Testis (tissue), 3 donors: ENCODE measurements around the gene KHDRBS2. TPM values are rescaled to one million over a fixed set of nuclear protein-coding genes. Genes with fewer than 3 reads are reported as not detected.

ENCODE experiments used
- DNase-seq: peaks from one replicate; pipeline ENCODE4 v3.0.0-alpha.2; 2019
- H3K27ac ChIP-seq, 2 donors: fragments of 200-600 bp; sonication (generic); one replicate each; pipeline ENCODE4 v1.5.1; 2019
- H3K27me3 ChIP-seq: fragments of 200-600 bp; sonication (generic); one replicate; pipeline ENCODE4 v1.5.1; 2019
- H3K36me3 ChIP-seq: fragments of 200-600 bp; sonication (generic); one replicate; pipeline ENCODE4 v1.5.1; 2017; ENCODE audit warnings: low read depth; ENCODE audit errors: missing control alignments
- H3K4me1 ChIP-seq: fragments of 200-600 bp; sonication (generic); one replicate; pipeline ENCODE4 v1.5.1; 2019
- H3K4me3 ChIP-seq, 2 donors: fragments of 200-600 bp; sonication (generic); one replicate each; pipeline ENCODE4 v1.5.1; 2017 to 2019
- H3K9me3 ChIP-seq: fragments of 200-600 bp; sonication (generic); one replicate; pipeline ENCODE4 v1.5.1; 2017
- POLR2A ChIP-seq: fragments of 450-650 bp; IDR thresholded peaks from one replicate; pipeline ENCODE4 v1.6.1; 2017; ENCODE audit warnings: antibody characterized with exemption, mild to moderate bottlenecking, moderate library complexity
- WGBS, 2 donors: methylation state at CpG; one replicate each; pipeline ENCODE4 v1.1.5; 2018; 5-methylcytosine and 5-hydroxymethylcytosine counted together
- intact Hi-C: fragments of 100-400 bp; cut with DNase I; formaldehyde crosslinking; loops from one replicate; pipeline ENCODE4 v1.15.1; 2023; ENCODE audit warnings: low total_unique reads
- polyA plus RNA-seq: library from polyadenylated mRNA; stranded (reverse); fragments of 350-450 nt; fragmentation: Illumina TruSeq; extraction: RNeasy Lipid Tissue Mini Kit (QIAGEN cat#74804); gene quantifications from one replicate; pipeline ENCODE4 v1.2.3, GENCODE V29; 2014; ENCODE audit warnings: low read depth, low replicate concordance; ENCODE audit not compliant: insufficient read depth
- total RNA-seq, 2 donors: library from RNA; depleted of rRNA; stranded (reverse); fragments of >200 nt; gene quantifications; one replicate each; pipeline ENCODE4 v1.2.3, GENCODE V29; 2016
- TF ChIP-seq, protein P1 (sequence below), 3 experiments: fragments of 450-650 bp in 2 of 3; fragments of 200-600 bp in 1 of 3; sonication (generic) in 1 of 3; IDR thresholded peaks; one replicate each; pipeline ENCODE4 v1.5.1; 2016 to 2019; ENCODE audit warnings: antibody characterized with exemption in 3 of 3, mild to moderate bottlenecking in 2 of 3, moderate library complexity in 1 of 3

The KHDRBS2 gene
- total and polyA plus RNA-seq, 3 donors from 2014 or later: 0.26 to 2.0 (median 1.8) TPM

DNA sequence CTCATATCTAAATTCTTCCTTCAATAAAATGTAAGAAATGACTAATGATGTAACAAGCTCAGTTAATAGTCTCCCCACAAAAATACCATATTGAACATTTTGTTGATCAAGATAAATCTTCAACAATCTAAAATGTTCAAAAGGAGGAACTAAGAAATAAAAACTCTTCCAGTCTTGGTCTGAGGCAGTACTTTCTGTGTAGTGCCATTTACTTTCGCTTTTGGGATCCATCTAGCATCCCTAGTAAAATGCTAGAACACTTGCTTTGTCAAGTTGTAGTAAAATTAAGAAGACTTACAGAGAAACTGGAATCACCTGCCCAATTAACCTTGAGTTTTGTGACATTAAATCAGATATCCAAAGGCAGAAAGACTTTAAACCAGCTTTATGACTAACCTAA lies 246.4 kb downstream of the KHDRBS2 start:
- intact Hi-C loops: no loop called here
- WGBS, 2 donors: 71 to 79% methylated on average over 1 of the region's 1 CpG
- no peak for DNase-seq
- Histone ChIP-seq H3K9me3 (no peaks in the 10 kb centered on the region), H3K4me1 (no peaks in the 10 kb centered on the region), H3K27me3 (no peaks in the 10 kb centered on the region), H3K4me3 (no peak overlapping the region), H3K36me3 (no peaks in the 10 kb centered on the region), H3K27ac (no peak overlapping the region)
- TF ChIP-seq POLR2A: no peak
- TF ChIP-seq, protein P1, sequence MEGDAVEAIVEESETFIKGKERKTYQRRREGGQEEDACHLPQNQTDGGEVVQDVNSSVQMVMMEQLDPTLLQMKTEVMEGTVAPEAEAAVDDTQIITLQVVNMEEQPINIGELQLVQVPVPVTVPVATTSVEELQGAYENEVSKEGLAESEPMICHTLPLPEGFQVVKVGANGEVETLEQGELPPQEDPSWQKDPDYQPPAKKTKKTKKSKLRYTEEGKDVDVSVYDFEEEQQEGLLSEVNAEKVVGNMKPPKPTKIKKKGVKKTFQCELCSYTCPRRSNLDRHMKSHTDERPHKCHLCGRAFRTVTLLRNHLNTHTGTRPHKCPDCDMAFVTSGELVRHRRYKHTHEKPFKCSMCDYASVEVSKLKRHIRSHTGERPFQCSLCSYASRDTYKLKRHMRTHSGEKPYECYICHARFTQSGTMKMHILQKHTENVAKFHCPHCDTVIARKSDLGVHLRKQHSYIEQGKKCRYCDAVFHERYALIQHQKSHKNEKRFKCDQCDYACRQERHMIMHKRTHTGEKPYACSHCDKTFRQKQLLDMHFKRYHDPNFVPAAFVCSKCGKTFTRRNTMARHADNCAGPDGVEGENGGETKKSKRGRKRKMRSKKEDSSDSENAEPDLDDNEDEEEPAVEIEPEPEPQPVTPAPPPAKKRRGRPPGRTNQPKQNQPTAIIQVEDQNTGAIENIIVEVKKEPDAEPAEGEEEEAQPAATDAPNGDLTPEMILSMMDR (IDR thresholded peaks at IDR 0.05): no peak

DNA sequence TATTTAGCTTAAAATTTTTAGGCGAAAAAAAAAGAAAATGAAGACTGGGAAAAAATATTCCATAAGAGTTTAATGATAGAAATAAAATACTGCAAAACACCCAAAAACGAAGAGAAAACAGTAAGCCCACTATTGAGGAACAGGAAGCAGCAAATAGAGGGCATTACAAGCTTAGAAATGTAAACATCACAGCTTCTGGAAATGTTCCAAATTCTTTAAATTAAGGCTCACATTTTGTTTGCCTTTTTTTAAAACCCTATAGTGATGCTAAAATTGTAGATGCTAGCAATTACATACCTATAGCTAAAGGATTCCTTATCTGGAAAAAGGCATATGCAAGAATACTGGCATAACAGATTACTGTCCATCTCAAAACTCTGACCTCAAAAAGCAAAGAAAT lies 248.6 kb downstream of the KHDRBS2 start:
- no peaks in the 10 kb centered on the region for H3K27me3 ChIP-seq
- 48 to 49% methylated on average over 2 of the region's 2 CpGs for WGBS, 2 donors

DNA sequence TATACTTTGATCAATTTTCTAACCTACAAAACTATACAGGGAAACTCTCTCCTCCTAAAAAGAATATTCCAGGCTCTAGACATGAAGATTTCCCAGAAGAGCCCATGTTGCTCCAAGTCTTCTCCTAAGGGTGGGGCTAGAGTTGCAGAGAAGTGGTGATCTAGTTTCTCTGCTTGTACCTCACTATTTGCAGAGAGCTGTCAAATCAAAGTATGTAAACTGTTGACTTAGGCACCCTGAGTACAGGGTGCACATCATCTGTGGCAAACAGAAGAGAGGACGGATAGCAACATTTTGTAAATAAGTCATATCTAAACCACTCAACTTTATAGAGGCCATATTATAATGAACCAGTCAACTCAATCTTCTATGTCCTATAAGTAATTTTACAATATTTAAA lies 250.1 kb downstream of the KHDRBS2 start:
- intact Hi-C loops: no loop called here
- WGBS, 2 donors: 83 to 89% methylated on average over 1 of the region's 1 CpG
- Histone ChIP-seq H3K9me3 (no peaks in the 10 kb centered on the region), H3K4me3 (no peak overlapping the region), H3K36me3 (no peaks in the 10 kb centered on the region), H3K27me3 (no peaks in the 10 kb centered on the region), H3K27ac (no peak overlapping the region), H3K4me1 (no peaks in the 10 kb centered on the region)
- TF ChIP-seq, protein P1 (IDR thresholded peaks at IDR 0.05): no peak
- TF ChIP-seq POLR2A: no peak
- no peak for DNase-seq

More for the DNA sequence above, 248.6 kb downstream of the KHDRBS2 start:
- DNase-seq: no peak
- intact Hi-C loops: no loop called here
- Histone ChIP-seq H3K4me1 (no peaks in the 10 kb centered on the region), H3K9me3 (no peaks in the 10 kb centered on the region), H3K27ac (no peak overlapping the region), H3K36me3 (no peaks in the 10 kb centered on the region), H3K4me3 (no peak overlapping the region)
- TF ChIP-seq POLR2A: no peak
- TF ChIP-seq, protein P1 (IDR thresholded peaks at IDR 0.05): no peak

DNA sequence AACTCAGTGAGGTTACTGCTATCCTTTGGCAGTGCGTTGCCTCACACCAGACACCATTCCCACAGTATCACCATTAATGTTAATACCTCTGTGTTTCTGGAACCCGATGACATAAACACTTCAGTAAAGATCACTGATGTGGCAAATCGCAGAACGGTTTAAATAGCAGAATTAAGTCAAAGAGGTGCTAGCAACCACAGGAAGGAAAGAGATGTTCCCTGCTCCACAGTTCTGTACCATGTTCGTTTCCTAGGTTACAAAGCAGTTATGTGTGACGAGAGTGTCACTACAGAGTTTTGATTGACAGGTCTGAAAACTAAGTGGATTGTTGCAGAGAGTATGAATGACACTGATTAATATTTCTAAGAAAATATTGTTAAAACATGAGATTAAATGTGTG lies 272.3 kb downstream of the KHDRBS2 start:
- no peak for DNase-seq
- Histone ChIP-seq H3K36me3 (no peaks in the 10 kb centered on the region), H3K27me3 (no peaks in the 10 kb centered on the region), H3K4me3 (no peak overlapping the region), H3K9me3 (no peaks in the 10 kb centered on the region), H3K4me1 (no peaks in the 10 kb centered on the region), H3K27ac (no peak overlapping the region)
- no peak for TF ChIP-seq POLR2A
- WGBS, 2 donors: 66 to 71% methylated on average over 6 of the region's 6 CpGs
- intact Hi-C loops: no loop called here

DNA sequence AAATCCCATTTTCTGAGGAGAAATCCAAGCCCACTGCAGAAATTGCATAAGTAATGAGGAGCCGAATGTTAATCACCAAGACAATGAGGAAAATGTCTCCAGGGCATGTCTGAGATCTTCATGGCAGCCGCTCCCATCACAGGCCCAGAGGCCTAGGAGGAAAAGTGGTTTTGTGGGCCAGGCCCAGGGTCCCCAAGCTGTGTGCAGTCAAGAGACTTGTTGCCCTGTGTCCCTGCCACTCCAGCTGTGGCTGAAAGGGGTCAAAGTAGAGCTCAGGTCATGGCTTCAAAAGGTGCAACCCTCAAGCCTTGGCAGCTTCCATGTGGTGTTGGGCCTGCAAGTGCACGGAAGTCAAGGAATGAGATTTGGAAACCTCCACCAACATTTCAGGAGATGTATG lies 276.6 kb downstream of the KHDRBS2 start:
- no peak for TF ChIP-seq POLR2A
- TF ChIP-seq, protein P1 (IDR thresholded peaks at IDR 0.05): no peak
- no peaks in the 10 kb centered on the region for H3K27me3 ChIP-seq
- intact Hi-C loops: no loop called here
- H3K4me1 ChIP-seq: no peaks in the 10 kb centered on the region
- H3K36me3 ChIP-seq: no peaks in the 10 kb centered on the region
- no peaks in the 10 kb centered on the region for H3K9me3 ChIP-seq
- no peak overlapping the region for H3K4me3 ChIP-seq
- WGBS, 2 donors: 96 to 97% methylated on average over 3 of the region's 3 CpGs
- H3K27ac ChIP-seq: no peak overlapping the region
- no peak for DNase-seq
